GM12872 (cell line): ENCODE data around the gene ETFA.

ENCODE experiments used
- TF ChIP-seq, protein P1 (sequence below): IDR thresholded peaks from 3 replicates; pipeline ENCODE4 v1.5.1; 2011; ENCODE audit warnings: low read depth, mild to moderate bottlenecking, low read length, moderate library complexity; ENCODE audit not compliant: insufficient read depth

The ETFA gene

GRCh38 chr15:76176487-76177085 lies 134.7 kb downstream of the ETFA start:
- TF ChIP-seq, protein P1, sequence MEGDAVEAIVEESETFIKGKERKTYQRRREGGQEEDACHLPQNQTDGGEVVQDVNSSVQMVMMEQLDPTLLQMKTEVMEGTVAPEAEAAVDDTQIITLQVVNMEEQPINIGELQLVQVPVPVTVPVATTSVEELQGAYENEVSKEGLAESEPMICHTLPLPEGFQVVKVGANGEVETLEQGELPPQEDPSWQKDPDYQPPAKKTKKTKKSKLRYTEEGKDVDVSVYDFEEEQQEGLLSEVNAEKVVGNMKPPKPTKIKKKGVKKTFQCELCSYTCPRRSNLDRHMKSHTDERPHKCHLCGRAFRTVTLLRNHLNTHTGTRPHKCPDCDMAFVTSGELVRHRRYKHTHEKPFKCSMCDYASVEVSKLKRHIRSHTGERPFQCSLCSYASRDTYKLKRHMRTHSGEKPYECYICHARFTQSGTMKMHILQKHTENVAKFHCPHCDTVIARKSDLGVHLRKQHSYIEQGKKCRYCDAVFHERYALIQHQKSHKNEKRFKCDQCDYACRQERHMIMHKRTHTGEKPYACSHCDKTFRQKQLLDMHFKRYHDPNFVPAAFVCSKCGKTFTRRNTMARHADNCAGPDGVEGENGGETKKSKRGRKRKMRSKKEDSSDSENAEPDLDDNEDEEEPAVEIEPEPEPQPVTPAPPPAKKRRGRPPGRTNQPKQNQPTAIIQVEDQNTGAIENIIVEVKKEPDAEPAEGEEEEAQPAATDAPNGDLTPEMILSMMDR, result no peak

- TF ChIP-seq, protein P1, result no peak
Observed at GRCh38 chr15:76176059-76176458, 135.2 kb downstream of the ETFA start.

- TF ChIP-seq, protein P1, result no peak
Observed at GRCh38 chr15:76175442-76175841, 135.8 kb downstream of the ETFA start.

DNA sequence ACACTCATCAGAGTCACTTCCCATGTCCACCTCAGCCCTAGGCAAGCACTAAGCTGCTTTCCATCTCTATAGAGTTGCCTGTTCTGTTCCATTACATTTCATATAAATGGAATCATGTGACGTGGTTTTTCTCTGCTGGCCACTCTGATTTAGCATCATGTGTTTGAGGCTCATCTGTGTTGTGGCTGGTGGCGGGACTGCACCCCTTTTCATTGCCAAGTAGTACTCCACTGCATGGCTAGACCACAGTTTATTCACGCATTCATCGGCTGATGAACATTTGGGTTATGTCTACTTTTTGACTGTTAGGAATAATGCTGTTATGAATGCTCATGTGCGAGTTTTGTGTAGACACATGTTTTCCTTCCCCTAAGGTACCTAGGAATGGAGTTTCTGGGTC lies 136.6 kb downstream of the ETFA start:
- TF ChIP-seq, protein P1, result no peak

DNA sequence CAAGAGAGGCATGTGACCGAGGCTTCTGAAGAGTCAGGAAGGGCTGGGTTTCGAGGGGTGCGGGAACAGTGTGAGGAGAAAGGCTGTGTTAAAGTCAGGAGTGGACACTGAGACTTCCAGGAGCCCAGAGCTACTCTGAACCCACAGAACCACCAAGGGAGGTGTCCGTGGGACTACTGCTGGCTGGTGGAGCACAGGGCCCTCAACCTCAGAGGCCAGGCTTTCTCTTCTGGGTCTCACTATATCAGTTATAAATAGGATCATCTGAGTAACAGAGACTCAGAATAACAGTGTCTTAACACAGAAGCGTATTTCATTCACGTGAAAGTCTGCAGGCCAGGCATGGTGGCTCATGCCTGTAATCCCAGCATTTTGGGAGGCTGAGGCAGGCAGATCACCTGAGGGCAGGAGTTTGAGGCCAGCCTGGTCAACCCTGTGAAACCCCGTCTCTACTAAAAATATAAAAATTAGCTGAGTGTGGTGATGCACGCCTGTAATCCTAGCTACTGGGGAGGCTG lies 137.9 kb downstream of the ETFA start:
- TF ChIP-seq, protein P1, result no peak

DNA sequence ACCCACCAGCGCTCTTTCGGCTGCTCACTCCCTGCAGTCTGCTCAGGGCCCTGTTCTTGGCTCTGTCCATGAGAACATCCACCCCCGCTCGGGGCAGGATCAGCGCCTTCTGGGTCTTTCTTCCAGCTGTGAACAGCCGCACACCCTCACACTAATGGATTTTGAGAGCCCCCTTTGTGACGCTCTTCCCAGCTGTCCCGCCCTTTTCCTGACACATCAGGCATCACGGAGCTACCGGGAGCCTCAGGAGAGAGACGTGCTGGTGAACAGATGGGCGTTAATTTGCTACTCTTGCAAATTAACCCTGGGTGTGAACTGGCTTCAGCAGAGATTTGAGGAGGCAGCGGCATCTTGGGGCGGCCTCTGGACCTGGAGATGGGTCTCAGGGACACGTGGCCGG lies 138.5 kb downstream of the ETFA start:
- TF ChIP-seq, protein P1, result no peak

DNA sequence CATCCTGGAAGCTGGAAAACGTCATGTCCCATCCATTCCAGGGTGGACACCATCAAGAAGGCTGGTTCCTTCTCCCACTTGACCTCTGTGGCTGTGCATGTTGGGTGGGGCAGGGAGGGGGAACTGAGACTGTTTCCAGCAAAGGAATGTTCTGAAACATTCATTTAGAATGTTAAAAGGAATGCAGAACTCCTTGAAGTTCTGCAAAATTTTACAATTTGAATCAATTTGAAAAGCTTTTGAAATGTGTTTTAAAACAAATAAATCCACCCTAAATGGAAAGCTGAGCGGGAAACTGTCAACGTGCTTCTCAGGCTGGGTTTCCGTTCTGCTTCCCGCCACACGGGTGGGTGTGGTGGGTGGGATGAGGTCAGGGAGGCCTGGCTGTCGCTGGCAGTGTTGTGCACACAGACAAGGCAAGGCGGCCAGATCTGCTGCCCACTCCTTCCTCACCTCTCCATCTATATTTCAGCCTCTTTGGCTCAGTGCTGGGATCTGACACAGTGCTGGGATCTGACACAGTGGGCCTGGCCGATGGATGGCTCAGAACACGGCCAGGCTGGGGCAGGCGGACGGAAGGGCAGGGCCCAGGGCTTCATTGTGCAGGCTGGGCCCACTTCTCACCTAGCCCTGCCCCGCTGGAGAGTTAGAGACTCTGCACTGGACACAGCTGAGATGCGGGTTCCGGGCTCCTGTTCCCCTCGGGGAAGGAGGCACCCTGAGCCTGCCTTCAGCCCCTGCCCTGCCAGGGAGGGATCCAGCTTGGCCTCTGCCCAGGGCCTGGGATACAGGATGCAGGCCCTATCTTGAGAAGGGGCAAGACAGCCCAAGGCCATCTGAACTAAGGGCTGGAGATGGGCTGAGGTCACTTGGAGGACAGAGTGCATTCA lies 141.1 kb downstream of the ETFA start:
- TF ChIP-seq, protein P1, result no peak
